HG03025 (cell line): ENCODE measurements around the gene MYO1C.
"Not testable (repeated sequence)": the region's sequence is repeated elsewhere in the genome, so short reads cannot be mapped to it uniquely, and the experiment has no call there.

Experiments
- ATAC-seq: cut with Tn5 transposase; IDR thresholded peaks from one replicate; pipeline ENCODE4 v1.9.1; 2021; ENCODE audit warnings: mild to moderate bottlenecking, moderate library complexity; ENCODE audit not compliant: unreplicated experiment, low FRiP score

The MYO1C gene

DNA sequence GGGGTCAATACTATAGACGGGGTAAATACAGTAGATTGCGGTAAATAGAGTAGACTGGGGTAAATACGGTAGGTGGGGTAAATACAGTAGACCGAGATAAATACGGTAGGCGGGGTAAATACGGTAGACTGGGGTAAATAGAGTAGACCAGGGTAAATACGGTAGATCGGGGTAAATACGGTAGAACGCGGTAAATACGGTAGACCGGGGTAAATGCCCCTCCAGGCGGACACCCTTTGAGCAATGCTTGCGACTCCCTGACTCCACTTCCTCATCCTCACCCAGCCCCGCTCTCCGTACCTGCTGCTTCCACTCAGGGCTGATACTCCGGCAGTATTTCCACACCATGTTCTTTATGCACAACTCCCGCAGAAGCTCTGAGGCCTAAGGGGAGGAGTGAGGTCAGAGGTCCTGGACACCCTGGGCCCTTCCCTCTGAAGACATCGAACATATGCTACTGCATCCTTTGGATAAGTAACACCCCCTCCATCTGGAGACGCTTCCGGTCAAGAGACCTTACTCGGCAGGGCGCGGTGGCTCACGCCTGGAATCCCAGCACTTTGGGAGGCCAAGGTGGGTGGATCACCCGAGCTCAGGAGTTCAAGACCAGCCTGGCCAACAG is 23.1 kb downstream of the MYO1C start:
- no peak for ATAC-seq

DNA sequence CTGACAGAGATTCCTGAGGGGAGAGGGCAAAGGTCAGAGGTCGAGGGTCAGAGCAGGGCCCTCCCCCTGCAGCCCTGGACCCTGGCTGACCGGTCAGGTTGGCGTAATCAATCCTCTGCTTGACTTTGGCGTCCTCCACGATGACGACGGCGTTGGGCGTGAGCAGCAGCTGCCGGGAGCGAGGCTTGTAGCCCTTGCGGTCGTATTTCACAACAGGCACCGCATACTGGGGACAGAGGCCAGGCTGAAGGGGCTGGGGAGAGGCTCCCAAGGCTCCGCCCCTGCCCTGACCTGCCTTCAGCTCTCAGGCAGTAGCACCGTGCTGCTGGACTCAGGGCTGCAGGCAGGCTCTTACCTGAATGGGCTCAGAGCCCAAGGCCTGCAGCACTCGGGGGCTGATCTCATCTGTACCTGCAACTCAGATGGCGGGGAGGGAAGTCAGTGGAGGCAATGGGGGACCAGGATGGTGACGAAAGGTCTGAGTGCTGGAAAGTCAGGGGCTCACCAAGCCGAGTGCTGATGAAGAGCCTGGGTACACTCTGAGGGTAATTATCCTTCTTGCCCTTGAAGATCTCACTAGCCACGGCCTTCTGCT is 24.5 kb downstream of the MYO1C start:
- ATAC-seq: no peak

DNA sequence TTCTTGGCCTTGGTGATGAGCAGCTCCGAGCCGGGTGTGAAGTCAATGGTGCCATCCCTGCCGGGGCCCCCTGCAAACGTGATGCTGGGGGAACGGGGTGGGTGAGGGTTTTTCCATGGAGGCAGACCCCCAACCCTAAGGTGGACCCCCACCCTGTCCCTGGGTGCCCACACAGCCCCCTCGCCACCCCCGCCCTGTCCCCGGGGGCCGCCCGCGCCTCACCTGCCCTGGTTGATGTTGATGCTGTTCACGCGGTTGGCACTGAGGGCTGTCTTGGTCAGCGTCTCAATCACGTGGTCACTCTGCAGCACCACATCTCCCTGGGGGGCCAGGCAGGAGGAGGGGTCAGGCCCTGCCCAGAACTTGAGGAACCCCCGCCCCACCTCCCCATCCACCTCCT is 25.2 kb downstream of the MYO1C start:
- no peak for ATAC-seq

DNA sequence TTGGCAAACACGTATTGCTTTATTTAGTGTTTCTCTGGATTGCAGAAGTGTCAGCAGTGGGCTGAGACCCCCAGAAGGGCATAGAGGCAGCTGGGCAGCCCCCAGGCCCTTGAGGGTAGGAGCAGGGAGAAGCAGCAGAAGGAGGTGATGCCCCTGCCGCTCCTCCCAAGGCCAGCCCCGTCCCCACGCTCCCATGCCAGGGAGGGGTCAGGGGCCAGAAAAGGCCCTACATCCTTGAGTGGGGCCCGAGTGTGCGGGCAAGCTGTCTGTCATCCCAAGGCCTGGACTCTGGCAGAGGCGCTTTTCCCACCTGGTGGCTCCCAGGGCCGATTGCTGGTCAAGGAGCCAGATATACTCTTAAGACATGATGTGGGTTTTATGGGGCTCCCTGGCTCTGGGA is 28.3 kb downstream of the MYO1C start:
- ATAC-seq: no peak

DNA sequence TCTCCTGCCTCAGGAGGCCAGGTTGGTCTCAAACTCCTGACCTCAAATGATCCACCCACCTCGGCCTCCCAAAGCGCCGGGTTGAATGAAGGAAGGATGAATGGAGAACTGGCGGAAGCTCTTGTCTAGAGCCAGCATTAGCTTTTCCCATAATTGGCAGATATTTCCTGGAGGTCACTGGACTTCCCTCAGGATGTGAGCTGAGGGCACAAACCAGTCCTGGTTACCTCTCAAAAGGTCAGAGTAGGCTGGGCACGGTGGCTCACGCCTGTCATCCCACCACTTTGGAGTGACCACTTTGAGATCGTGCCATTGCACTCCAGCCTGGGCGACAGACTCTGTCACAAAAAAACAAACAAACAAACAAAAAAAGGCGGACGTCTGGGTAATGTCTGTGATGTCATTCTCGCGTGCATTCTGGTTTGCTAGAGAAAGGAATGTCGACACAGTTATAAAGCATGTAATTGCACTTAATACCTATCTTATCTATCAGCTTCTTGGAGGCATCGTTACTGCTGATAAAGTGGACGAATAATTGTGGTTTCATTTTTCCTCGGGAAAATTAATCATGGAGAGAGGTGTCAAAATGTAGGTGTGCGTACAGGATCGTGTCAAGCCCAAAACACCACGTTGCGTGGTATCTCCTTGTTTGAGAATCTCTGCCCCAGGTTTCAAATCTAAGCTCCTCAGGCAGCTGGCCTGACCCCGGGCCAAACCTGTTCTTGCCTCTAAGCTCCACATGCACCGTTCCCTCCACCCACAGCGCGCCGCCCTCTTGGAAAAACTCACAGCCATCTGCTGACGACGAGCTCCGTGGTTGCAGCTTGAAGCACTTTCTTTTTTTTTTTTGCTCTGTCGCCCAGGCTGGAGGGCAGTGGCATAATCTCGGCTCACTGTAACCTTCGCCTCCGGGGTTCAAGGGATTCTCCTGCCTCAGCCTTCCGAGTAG is 30.0 kb downstream of the MYO1C start:
- ATAC-seq: no peak

DNA sequence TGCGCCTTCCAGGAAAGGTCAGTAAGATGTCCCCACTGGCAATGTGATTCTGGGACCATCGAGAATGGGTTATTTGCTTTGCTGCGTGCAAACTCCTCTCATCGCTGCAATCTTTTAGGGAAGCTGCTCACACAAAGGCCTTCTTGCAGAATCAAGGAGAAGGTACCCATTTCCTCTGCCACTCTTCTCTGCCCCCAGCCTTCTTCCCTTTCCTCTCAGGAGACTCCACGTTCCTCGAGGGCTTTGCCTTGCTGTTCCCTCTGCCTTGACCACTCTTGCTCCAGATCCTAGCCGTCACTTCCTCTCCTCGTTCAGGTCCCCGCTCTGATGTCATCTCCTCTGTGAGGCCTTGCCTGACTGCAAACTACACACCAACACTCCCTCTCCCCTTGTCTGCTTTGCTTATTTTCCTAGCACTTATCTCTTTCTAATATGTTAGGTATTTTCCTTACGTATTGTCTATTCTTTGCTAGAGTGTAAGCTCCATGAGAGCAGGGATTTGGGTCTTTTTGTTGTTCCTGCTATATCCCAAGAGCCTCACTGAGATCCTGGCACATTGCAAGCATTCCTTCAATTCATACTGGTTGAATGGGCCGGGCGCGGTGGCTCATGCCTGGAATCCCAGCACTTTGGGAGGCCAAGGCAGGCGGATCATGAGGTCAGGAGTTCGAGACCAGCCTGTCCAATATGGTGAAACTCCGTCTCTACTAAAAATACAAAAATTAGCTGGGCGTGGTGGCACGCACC is 31.1 kb downstream of the MYO1C start:
- ATAC-seq: no peak

DNA sequence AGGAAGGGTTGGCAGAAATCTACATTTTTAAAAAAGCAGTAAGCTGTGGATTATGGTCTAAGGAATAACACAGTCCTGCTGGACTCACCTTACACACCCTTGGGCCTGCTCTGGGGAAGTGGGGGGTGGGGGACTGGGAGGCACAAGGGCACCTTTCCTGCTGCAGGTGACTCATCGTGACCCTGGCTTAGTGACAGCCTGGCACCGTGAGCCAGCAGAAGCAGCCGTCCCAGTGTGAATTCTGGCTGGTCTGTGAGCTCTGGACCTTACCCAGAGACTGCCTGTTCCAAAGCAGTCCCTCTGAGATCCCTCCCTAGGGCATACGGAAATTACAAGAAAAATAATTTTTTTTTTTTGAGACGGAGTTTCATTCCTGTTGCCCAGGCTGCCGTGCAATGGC is 32.3 kb downstream of the MYO1C start:
- ATAC-seq: no peak

DNA sequence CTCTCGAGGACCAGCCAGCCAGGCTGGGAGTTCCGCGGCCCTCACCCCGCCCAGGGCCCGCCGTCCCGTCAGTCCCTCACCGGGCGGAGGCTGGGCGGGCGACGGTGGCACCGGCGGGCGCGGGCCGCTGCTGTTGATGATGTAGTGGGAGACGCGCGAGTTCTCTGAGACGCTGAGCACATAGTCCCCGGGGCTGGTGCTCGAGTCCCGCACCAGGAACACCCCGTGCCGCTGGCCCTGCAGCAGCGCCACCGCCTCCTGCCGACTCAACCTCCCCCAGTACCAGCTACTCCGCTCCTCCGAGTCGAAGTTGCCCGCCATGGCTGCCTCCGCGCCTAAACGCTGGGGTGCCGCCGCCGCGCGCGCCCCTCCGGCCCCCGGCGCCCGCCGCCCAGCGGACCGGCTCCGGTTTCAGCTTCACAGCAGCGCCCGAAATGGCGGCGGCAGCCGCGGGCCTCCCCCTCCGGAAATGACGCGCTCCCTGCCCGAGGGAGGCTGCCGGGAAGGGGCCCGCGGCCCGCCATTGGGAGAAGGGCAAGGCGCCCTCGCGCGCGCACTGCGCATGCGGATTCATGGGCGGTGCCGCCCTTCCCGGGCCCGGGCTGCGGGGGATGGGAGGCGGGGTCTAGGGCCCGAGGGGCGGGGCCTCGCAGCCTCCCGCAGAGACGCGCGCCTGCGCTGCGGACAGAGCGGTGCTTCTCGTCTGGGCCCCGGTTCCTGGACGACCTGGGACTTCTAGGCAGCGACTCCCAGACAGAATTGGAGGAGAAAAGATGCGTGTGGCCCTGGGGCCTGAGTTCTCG is 36.5 kb downstream of the MYO1C start, which contains the start of gene CRK:
CRK (minus strand) TSS at position 436 of the 803 bp plus-strand sequence; CDS start at position 321, 115 bp downstream.
- ATAC-seq: peak; percentile 73

DNA sequence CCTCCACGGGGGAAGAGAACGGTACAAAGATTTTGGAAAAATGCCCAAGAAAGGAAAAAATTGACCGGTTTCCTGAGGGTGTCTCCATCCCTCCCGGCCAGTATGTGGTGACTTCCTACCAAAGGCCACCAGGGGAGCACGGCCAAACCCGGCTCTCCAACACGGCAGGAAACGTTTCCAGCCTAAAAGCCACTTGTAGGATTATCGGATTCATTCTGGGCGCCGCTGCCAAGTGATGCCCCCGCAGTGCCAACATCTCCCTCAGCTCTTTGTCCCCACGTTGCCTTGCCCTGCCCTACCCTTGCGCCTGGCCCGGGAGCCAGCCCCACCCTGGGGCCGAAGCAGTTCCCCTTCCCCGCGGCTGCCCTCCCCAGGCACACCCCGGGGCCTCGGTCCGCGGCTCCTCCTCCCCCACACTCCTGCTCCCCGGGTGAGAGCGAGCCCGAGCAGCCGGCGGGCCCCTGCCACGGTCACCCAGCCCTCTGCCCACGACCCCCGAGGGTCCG is 37.1 kb downstream of the MYO1C start:
- peak; percentile 22 for ATAC-seq

DNA sequence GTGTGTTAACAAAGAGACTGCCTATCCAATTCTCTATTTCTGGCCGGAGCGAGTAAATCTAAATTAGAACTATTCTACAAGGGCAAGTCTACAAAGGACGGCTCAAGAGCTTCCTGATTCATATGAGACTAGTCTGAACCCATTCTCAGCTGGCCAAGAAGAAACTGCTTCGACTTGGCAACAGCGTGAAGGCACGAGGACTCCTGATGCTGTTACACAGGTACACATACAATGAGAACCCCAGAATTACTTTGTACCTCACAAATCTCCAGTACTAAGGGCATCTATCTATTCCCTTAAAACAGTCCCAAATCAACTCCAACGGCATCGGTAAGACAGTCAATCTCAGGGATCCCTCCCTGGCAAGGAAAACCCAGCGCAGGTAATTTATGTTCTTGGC is 37.9 kb downstream of the MYO1C start:
- ATAC-seq: no peak

DNA sequence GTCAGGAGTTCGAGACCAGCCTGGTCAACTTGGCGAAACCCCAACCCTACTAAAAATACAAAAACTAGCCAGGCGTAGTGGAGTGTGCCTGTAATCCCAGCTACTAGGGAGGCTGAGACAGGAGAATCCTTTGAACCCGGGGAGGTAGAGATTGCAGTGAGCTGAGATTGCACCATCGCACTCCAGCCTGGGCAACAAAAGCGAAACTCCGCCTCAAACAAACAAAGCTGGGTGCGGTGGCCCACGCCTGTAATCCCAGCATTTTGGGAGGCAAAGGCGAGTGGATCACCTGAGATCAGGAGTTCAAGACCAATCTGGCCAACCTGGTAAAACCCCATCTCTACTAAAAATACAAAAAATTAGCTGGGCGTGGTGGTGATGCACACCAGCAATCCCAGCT is 38.8 kb downstream of the MYO1C start:
- not testable (repeated sequence) for ATAC-seq

DNA sequence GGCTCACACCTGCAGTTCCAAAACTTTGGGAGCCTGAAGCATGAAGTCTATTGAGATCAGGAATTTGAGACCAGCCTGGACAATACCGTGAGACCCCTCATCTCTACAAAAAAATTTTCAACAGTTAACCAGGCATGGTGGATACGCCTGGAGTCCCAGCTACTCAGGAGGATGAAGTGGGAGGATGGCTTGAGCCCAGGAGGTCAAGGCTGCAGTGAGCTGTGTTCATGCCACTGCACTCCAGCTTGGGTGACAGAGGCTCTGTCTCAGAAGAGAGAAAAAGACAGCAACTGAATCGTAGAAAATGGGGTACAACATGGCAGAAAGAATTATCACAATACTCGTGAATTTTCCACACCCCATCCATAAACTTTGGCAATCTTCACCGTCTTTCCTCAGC is 39.6 kb downstream of the MYO1C start:
- no peak for ATAC-seq

DNA sequence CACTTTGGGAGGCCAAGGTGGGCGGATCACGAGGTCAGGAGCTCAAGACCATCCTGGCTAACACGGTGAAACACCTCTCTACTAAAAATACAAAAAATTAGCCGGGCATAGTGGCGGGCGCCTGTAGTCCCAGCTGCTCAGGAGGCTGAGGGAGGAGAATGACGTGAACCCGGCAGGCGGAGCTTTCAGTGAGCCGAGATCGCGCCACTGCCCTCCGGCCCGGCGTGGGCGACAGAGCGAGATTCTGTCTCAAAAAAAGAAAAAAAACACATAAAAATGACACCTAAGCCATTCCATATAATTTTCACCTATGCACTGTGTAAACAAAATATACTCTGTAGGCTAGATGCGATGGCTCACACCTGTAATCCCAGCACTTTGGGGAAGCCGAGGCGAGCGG is 42.2 kb downstream of the MYO1C start:
- ATAC-seq: not testable (repeated sequence)

DNA sequence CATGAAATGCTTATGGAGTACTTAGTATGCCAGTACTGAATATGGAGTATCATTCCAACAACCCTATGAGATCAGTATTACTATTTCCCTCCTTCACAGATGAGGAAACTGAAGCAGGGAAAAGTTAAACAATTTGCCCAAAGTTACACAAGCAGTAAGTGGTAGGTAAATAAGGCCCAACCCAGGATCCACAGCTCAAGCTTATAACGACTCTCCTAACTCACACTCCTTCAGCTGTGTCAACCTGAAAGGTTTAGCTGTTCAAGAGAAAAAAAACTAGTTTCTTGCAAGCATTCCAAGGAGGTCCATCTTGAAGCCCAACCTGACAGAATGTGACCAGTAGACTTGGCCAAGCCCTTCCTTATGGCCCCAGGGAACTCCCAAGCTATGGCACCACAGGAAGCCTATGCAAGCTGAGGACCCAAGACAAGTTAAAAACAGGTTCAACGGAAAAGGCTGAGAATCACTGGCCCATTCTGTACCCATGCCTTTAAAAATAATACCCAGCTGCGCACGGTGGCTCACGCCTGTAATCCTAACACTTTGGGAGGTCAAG is 43.0 kb downstream of the MYO1C start:
- ATAC-seq: no peak

DNA sequence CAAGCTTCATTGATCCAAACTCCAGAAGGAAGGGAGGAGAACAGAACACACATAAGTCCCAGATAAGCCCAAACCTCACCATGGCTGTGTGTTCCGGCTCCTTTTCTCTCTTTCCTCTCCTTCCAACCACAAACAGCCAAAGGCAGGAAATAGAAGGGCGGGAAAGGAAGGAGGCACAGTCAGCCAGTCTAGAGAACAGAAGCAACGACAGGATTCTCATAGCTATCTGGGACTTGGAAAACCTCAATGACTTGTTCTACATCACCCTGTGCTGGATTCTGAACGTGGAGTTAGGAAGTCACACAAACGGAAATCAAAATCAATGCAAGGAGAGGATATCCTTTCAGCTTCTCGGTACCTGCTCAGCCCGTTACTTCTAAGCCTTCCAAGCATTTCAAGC is 45.4 kb downstream of the MYO1C start:
- no peak for ATAC-seq

DNA sequence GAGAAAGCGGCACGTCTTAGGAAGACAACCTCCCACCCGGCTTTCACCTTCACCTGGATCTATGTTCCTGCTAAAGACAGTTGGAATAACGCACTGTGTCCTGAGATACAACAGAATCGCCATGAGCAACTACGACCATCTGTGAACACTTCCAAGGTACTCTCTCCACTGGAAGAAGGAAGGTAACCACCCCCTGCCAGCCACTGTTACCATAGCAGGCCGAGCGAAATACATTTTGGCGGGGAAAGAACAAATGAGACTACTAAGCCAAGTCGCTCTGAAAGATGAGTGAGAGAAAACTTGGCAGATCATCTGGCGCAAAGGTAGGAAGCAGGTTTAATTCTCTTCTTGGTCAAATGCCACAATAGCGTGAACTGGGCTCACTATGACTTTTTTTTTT is 46.3 kb downstream of the MYO1C start:
- ATAC-seq: no peak

DNA sequence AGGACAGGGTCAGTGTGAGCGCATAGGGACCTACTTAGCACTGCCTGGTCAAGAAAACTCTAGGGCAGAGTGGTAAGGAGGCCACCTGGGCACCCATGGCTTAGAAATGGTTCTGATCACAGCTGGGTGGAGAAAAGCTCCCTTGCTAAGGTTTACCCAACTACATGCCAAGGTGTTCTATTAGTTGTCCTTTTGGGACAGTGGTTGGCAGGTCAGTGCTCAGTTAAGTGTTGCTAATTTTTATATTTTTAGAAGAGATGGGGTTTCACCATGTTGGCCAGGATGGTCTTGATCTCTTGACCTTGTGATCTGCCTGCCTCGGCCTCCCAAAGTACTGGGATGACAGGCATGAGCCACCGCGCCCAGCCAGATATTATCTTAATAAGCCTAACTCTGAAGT is 46.8 kb downstream of the MYO1C start:
- not testable (repeated sequence) for ATAC-seq

DNA sequence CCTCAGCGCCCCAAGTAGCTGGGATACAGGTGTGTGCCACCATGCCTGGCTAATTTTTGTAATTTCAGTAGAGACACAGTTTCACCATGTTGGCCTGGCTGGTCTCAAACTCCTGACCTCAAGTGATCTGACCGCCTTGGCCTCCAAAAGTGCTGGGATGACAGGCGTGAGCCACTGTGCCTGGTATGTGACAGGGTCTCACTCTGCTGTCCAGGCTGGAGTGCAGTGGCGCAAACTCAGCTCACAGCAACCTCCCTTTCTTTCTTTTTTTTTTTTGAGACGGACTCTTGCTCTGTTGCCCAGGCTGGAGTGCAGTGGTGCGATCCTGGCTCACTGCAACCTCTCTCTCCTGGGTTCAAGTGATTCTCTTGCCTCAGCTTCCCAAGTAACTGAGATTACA is 49.8 kb downstream of the MYO1C start:
- ATAC-seq: not testable (repeated sequence)

DNA sequence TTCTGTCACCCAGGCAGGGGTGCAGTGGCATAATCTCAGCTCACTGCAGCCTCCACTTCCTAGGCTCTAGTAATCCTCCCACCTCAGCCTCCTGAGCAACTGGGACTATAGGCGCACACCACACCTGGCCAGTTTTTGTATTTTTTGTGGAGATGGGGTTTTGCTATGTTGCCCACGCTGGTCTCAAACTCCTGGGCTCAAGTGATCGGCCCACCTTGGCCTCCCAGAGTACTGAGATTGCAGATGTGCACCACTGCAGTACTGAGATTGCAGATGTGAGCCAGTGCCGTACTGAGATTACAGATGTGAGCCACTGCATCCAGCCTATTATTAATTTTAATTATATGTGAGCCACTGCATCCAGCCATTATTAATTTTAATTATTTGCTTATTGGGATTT is 50.3 kb downstream of the MYO1C start:
- ATAC-seq: no peak
